ENCODE results near the gene TBC1D7. TPM values are rescaled to one million over a fixed set of nuclear protein-coding genes. Genes with fewer than 3 reads are reported as not detected.
A peak's percentile ranks its signal among the peaks of the same experiment; 100 is the strongest.
"Not testable (repeated sequence)": the region's sequence is repeated elsewhere in the genome, so short reads cannot be mapped to it uniquely, and the experiment has no call there.

Gene TBC1D7
- total RNA-seq, 1 experiment from 2014 or later = 18.1 TPM

- DNase-seq (ENCODE audit: low read depth) = peak; percentile 42
Measured at GRCh38 chr6:13355999-13356785, 27.9 kb upstream of the TBC1D7 start.

DNA sequence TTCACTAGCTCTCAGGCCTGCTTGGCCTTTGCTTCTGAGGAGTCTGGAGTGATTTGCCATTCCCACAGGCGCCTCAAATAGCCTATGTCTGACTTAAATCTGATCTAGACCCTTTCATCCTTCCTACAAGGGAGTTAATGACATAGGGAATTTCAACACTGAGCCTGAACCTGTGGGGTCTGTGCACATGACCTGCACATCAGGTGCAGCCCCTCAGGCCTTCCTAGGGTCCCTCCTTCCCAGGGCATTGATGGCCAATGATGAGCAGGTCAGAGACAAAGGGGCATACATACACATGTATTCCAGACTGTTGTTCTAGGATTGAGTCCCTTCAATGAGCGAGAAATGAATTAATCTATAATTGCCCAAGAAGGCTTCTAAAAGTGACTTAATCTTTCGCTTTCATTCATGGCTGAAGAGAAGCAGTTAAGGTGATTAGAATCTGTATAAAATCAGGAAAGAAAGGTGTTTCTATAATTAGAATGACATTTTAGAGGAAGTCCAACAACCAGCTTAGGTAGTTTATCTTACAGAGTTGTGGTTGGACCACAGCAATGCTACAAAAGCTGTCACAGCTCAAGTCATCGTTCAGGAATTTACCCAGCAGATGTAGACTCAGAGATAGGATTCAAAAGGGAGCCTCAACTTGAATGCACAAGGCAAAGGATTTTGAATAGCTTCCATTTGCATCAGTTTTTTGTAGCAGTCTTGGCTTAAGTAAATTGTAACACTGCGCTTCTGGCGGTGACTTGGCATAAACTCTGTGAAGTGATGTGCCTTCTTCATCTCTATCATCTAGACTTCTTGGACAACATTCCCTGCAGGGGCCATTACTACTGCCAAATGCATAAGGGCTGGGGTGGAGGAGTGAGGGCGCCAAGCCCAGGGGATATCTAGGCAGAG, 27.0 kb upstream of the TBC1D7 start:
- peak; percentile 95 for DNase-seq (ENCODE audit: low read depth)

DNA sequence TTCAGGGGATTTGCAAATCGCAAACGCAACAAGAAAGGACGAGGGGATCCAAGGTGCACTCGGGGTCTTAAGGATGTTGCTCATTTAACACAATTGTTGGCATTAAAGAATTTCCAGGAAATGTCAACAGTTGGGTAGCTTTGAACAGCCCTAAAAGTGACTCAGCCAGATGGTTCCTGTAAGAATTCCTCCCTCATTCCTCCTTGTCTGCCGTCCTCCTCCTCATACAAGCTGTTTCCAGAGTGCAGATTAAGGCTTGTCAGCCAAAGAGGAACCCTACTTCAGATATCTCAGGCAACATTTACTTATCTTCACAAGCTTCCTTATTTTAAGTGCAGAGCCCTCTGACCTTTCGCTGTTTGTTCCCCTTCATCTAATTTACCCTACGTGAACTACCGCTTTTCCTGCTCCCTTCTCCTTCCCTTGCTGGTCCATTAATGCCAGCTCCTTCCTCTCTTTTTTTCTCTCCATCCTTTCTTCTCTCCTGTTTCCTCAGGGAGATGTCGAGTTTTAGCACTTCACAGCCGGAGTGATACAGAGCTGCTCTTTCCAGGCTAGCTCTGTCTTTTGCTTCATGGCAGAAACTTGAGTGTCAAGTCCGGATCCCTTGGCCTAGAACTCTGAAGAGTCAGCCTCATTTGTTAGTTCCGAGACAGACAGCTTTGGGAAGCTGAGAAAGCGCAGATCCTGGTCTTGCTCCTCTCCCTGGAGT, 26.1 kb upstream of the TBC1D7 start:
- peak; percentile 66 for DNase-seq (ENCODE audit: low read depth)

GRCh38 chr6:13352165-13352564, 23.8 kb upstream of the TBC1D7 start:
- DNase-seq (ENCODE audit: low read depth) = no peak

GRCh38 chr6:13351271-13351670, 22.9 kb upstream of the TBC1D7 start:
- no peak for DNase-seq (ENCODE audit: low read depth)

GRCh38 chr6:13349811-13350506, 21.6 kb upstream of the TBC1D7 start:
- DNase-seq (ENCODE audit: low read depth) = no peak

DNA sequence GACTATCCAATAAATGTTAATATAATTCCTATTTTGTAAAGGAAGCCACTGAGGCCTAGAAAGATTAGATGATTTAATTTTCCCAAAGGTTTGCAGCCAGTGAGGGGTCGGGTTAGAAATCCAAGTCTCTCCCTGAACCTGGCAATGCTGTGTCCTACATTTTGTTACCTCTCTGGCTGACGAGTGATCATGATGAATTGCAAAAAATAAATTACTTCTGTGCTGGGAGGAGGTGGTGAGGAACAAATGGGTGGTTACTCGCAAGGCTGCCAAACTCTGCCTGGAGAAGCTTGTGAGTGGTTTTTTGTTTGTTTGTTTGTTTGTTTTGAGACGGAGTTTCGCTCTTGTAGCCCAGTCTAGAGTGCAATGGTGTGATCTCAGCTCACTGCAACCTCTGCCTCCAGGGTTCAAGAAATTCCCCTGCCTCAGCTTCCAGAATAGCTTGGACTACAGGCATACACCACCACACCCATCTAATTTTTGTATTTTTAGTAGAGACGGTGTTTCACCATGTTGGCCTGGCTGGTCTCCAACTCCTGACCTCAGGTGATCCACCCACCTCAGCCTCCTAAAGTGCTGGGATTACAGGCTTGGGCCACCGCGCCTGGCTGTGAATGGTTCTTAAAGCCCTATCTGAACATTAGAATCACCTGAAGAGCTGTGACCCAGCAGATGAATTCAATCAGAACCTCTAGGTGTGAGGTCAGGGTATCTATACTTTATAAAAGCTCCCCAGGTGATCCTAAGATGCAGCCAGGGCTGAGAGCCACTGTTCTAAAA, 20.2 kb upstream of the TBC1D7 start:
- DNase-seq (ENCODE audit: low read depth) = no peak

DNA sequence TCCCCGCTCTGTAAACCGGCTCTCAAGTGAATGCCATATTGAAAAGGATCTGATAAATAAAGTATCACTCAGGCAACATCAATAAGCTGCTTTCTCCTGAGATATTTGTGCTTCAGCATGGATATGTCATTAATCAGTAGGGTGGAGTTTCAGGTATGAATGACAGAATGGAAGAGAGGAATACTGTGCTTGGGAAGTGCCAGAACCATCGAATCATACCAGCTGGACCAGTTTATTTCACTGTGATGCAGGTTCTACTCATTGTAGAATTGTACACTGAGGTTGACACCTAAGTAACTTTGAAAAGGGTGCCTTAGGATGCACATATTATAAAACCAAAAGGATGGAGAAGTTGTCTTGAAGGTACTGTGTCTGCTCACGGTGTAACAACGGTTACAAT, 17.9 kb upstream of the TBC1D7 start:
- no peak for DNase-seq (ENCODE audit: low read depth)

GRCh38 chr6:13342414-13343019, 14.2 kb upstream of the TBC1D7 start:
- DNase-seq (ENCODE audit: low read depth) = no peak

DNA sequence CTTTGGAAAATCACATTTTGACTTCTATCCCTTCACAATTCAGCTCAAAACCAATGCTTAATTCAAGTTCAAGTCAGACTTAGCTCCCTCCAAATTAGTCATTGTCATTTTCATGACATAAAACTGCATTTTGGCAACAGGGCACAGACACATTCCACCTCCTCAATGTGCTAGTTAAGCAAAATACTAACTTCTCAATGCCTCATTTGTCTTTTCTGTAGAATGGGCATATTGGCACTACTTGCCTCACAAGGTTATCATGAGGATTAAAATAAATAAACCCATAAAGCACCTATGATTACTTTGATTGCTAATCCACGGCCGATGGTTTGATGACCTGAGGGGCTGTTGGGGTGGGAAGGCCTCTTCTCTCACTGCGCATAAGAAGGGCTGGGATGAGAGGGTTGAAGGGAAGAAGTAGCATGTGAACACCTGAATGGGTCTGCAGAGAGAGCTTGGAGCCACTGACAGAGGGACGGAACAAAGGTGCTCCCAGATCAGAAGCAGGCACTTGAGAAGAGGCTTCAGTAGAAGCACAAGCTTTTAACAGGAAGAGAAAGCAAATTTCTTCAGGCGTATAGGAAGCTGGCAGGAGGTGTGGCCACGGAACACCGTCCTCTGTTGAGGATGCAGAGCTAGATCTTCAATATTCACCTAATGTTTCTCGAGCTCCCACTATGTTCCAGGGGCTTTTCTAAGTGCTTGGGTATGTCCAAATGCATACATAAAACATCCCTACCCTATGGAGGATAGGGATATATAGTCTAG, 11.7 kb upstream of the TBC1D7 start:
- no peak for DNase-seq (ENCODE audit: low read depth)

GRCh38 chr6:13338038-13338437, 9.7 kb upstream of the TBC1D7 start:
- DNase-seq (ENCODE audit: low read depth) = no peak

GRCh38 chr6:13336553-13336952, 8.2 kb upstream of the TBC1D7 start:
- peak; percentile 69 for DNase-seq (ENCODE audit: low read depth)

GRCh38 chr6:13334953-13335352, 6.6 kb upstream of the TBC1D7 start:
- DNase-seq (ENCODE audit: low read depth) = no peak

GRCh38 chr6:13332349-13332706, 4.0 kb upstream of the TBC1D7 start:
- no peak for DNase-seq (ENCODE audit: low read depth)

GRCh38 chr6:13331516-13332348, 3.4 kb upstream of the TBC1D7 start:
- DNase-seq (ENCODE audit: low read depth) = peak; percentile 60

- no peak for DNase-seq (ENCODE audit: low read depth)
Measured at GRCh38 chr6:13328875-13329183, 492 bp upstream of the TBC1D7 start.

DNA sequence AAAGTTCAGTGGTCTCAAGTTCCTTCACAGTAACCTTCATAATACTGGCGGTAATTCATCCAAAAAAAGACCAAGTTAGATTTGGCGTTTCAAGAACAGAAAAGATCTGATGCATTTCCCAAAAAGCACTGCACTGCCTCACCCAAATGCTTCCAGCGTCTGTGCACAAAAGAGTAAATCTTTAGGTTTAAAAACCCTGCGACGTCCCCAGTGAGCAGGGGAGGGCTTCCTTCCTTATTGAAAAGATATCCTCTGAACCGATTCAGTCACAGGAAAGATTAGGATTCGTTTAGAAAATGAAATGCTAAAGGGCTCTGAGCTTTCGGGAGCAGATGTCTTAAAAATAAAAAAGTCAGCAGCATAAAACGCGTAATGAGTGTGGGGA, 654 bp downstream of the TBC1D7 start:
- DNase-seq (ENCODE audit: low read depth) = no peak

DNA sequence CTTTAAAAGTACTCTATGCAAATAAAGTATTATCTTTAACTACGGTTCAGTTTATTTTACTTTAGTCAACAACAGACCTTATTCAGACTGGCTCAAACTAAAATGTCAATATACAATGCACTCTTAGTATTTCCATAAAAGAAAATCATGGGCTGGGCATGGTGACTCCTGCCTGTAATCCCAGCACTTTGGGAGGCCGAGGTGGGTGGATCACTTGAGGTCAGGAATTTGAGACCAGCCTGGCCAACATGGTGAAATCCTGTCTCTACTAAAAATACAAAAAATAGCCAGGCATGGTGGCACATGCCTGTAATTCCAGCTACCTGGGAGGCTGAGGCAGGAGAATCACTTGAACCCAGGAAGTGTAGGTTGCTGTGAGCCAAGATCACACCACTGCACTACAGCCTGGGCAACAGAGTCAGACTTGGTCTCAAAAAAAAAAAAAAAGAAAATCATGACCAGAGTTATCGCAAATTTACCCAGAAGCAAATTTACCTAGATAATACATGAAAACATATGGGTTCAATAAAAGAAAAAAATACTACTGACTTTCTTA, 2.2 kb downstream of the TBC1D7 start:
- not testable (repeated sequence) for DNase-seq (ENCODE audit: low read depth)
